ENCODE data around the gene SSH2.

The SSH2 gene

GRCh38 chr17:29844339-29845048, 85.5 kb downstream of the SSH2 start:
- H3K27ac Mint-ChIP-seq, result no peak overlapping the region
- DNase-seq (ENCODE audit: low spot score in 2 of 2), result no peak
- H3K4me1 Mint-ChIP-seq, result no peaks in the 10 kb centered on the region
- no peaks in the 10 kb centered on the region for H3K9me3 Mint-ChIP-seq
- no peak for ATAC-seq
- H3K36me3 Mint-ChIP-seq, result no peaks in the 10 kb centered on the region
- H3K4me3 Mint-ChIP-seq, result no peak overlapping the region

GRCh38 chr17:29840884-29841283, 89.1 kb downstream of the SSH2 start:
- ATAC-seq (no peak), DNase-seq (ENCODE audit: low spot score in 2 of 2) (no peak)
- H3K4me1 Mint-ChIP-seq, result no peaks in the 10 kb centered on the region
- no peak overlapping the region for H3K4me3 Mint-ChIP-seq
- H3K36me3 Mint-ChIP-seq, result no peaks in the 10 kb centered on the region
- H3K9me3 Mint-ChIP-seq, result no peaks in the 10 kb centered on the region
- H3K27ac Mint-ChIP-seq, result no peak overlapping the region

- Mint-ChIP-seq H3K9me3 (no peaks in the 10 kb centered on the region), H3K36me3 (no peaks in the 10 kb centered on the region), H3K4me1 (no peaks in the 10 kb centered on the region), H3K27ac (no peak overlapping the region), H3K4me3 (no peak overlapping the region)
- DNase-seq (ENCODE audit: low spot score in 2 of 2), result no peak
- ATAC-seq, result no peak
Observed at GRCh38 chr17:29839656-29840055, 90.4 kb downstream of the SSH2 start.

- DNase-seq (ENCODE audit: low spot score in 2 of 2) (no peak), ATAC-seq (no peak)
- Mint-ChIP-seq H3K36me3 (no peaks in the 10 kb centered on the region), H3K4me1 (no peaks in the 10 kb centered on the region), H3K9me3 (no peaks in the 10 kb centered on the region), H3K27ac (no peak overlapping the region), H3K4me3 (no peak overlapping the region)
Observed at GRCh38 chr17:29838961-29839360, 91.1 kb downstream of the SSH2 start.

- Mint-ChIP-seq H3K4me1 (no peaks in the 10 kb centered on the region), H3K4me3 (no peak overlapping the region), H3K9me3 (no peaks in the 10 kb centered on the region), H3K36me3 (no peaks in the 10 kb centered on the region), H3K27ac (no peak overlapping the region)
- no peak for DNase-seq (ENCODE audit: low spot score in 2 of 2)
- no peak for ATAC-seq
Observed at GRCh38 chr17:29837531-29837930, 92.5 kb downstream of the SSH2 start.

GRCh38 chr17:29836643-29837042, 93.4 kb downstream of the SSH2 start:
- H3K36me3 Mint-ChIP-seq, result no peaks in the 10 kb centered on the region

GRCh38 chr17:29835435-29836351, 94.3 kb downstream of the SSH2 start:
- Mint-ChIP-seq H3K4me1 (no peaks in the 10 kb centered on the region), H3K27ac (no peak overlapping the region), H3K4me3 (no peak overlapping the region), H3K36me3 (no peaks in the 10 kb centered on the region), H3K9me3 (no peaks in the 10 kb centered on the region)
- DNase-seq (ENCODE audit: low spot score in 2 of 2) (no peak), ATAC-seq (no peak)

More at GRCh38 chr17:29836643-29837042, 93.4 kb downstream of the SSH2 start:
- DNase-seq (ENCODE audit: low spot score in 2 of 2) (no peak), ATAC-seq (no peak)
- Mint-ChIP-seq H3K4me1 (no peaks in the 10 kb centered on the region), H3K9me3 (no peaks in the 10 kb centered on the region), H3K27ac (no peak overlapping the region), H3K4me3 (no peak overlapping the region)

GRCh38 chr17:29833801-29834200, 96.2 kb downstream of the SSH2 start:
- H3K36me3 Mint-ChIP-seq, result no peaks in the 10 kb centered on the region
- no peaks in the 10 kb centered on the region for H3K9me3 Mint-ChIP-seq
- DNase-seq (ENCODE audit: low spot score in 2 of 2) (no peak), ATAC-seq (no peak)
- no peak overlapping the region for H3K4me3 Mint-ChIP-seq
- H3K4me1 Mint-ChIP-seq, result no peaks in the 10 kb centered on the region
- no peak overlapping the region for H3K27ac Mint-ChIP-seq

- H3K4me1 Mint-ChIP-seq, result no peaks in the 10 kb centered on the region
- no peak for DNase-seq (ENCODE audit: low spot score in 2 of 2)
- no peaks in the 10 kb centered on the region for H3K36me3 Mint-ChIP-seq
- no peak overlapping the region for H3K4me3 Mint-ChIP-seq
- no peaks in the 10 kb centered on the region for H3K9me3 Mint-ChIP-seq
- no peak overlapping the region for H3K27ac Mint-ChIP-seq
- ATAC-seq, result no peak
Observed at GRCh38 chr17:29828676-29829284, 101.2 kb downstream of the SSH2 start.

GRCh38 chr17:29827179-29827578, 102.8 kb downstream of the SSH2 start:
- Mint-ChIP-seq H3K9me3 (no peaks in the 10 kb centered on the region), H3K36me3 (no peaks in the 10 kb centered on the region), H3K4me3 (no peak overlapping the region), H3K27ac (no peak overlapping the region), H3K4me1 (no peaks in the 10 kb centered on the region)
- no peak for DNase-seq (ENCODE audit: low spot score in 2 of 2)
- no peak for ATAC-seq

- DNase-seq (ENCODE audit: low spot score in 2 of 2), result no peak
- H3K4me3 Mint-ChIP-seq, result no peak overlapping the region
- no peak overlapping the region for H3K27ac Mint-ChIP-seq
- no peaks in the 10 kb centered on the region for H3K36me3 Mint-ChIP-seq
- H3K4me1 Mint-ChIP-seq, result no peaks in the 10 kb centered on the region
- no peaks in the 10 kb centered on the region for H3K9me3 Mint-ChIP-seq
- no peak for ATAC-seq
Observed at GRCh38 chr17:29826114-29826692, 103.8 kb downstream of the SSH2 start.

- Mint-ChIP-seq H3K9me3 (no peaks in the 10 kb centered on the region), H3K4me1 (no peaks in the 10 kb centered on the region), H3K4me3 (no peak overlapping the region), H3K36me3 (no peaks in the 10 kb centered on the region), H3K27ac (no peak overlapping the region)
- DNase-seq (ENCODE audit: low spot score in 2 of 2), result no peak
- no peak for ATAC-seq
Observed at GRCh38 chr17:29825604-29826003, 104.4 kb downstream of the SSH2 start.

- Mint-ChIP-seq H3K4me3 (no peak overlapping the region), H3K36me3 (no peaks in the 10 kb centered on the region), H3K4me1 (no peaks in the 10 kb centered on the region), H3K27ac (no peak overlapping the region), H3K9me3 (no peaks in the 10 kb centered on the region)
- DNase-seq (ENCODE audit: low spot score in 2 of 2), result no peak
- no peak for ATAC-seq
Observed at GRCh38 chr17:29821897-29822296, 108.1 kb downstream of the SSH2 start.

GRCh38 chr17:29820425-29820824, 109.6 kb downstream of the SSH2 start:
- Mint-ChIP-seq H3K4me3 (no peak overlapping the region), H3K4me1 (no peaks in the 10 kb centered on the region), H3K36me3 (no peaks in the 10 kb centered on the region), H3K9me3 (no peaks in the 10 kb centered on the region), H3K27ac (no peak overlapping the region)
- no peak for ATAC-seq
- no peak for DNase-seq (ENCODE audit: low spot score in 2 of 2)

- H3K4me1 Mint-ChIP-seq, result no peaks in the 10 kb centered on the region
Observed at GRCh38 chr17:29807520-29808361, 122.3 kb downstream of the SSH2 start.

More at GRCh38 chr17:29807520-29808361, 122.3 kb downstream of the SSH2 start:
- no peaks in the 10 kb centered on the region for H3K9me3 Mint-ChIP-seq
- H3K4me3 Mint-ChIP-seq, result no peak overlapping the region
- H3K27ac Mint-ChIP-seq, result no peak overlapping the region
- H3K36me3 Mint-ChIP-seq, result no peaks in the 10 kb centered on the region
- DNase-seq (ENCODE audit: low spot score in 2 of 2) (peak; percentile 44 to 71), ATAC-seq (peak; percentile 72)

All from stimulated activated effector memory CD8-positive, alpha-beta T cell treated with anti-CD3 and anti-CD28 coated beads, Interleukin-12 subunit alpha, Interleukin-12 subunit beta, amount 100 ng/mL, for 72 hours (primary cell).